ENCODE data around the gene CLASRP. TPM values are rescaled to one million over a fixed set of nuclear protein-coding genes. Genes with fewer than 3 reads are reported as not detected.

CLASRP gene
- total RNA-seq, 4 donors from 2014 or later: 28.8 to 121 (median 91.5) TPM

DNA sequence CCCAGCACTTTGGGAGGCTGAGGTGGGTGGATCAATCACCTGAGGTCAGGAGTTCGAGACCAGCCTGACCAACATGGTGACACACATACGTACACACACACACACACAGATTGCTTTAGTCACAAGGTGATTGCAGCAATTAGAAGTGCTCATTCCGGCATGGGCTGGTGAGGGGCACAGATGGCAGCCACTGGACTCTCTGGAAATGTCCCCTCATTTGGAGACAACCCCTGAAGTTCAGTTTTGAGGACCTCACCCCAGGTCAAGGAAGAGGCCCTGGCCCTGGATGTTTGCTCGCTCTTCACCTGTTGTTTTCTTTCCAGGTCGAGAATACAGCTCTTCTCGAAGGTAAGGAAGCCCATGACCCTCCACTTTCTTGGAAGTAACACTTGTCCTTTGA, 31.4 kb downstream of the CLASRP start:
- no peak overlapping the region for H3K4me3 ChIP-seq
- H3K36me3 ChIP-seq: peaks cover 0 to 59% of the 10 kb centered on the region in 2 donors
- intact Hi-C loops (cut with DNase I; ENCODE audit: low total_unique reads) (no loop called here), in situ Hi-C loops (cut with MboI; ENCODE audit: low sequenced_read_pairs in 4 of 4) (no loop called here)
- H3K9me3 ChIP-seq: no peaks in the 10 kb centered on the region
- no peak for DNase-seq
- TF ChIP-seq, protein P1, sequence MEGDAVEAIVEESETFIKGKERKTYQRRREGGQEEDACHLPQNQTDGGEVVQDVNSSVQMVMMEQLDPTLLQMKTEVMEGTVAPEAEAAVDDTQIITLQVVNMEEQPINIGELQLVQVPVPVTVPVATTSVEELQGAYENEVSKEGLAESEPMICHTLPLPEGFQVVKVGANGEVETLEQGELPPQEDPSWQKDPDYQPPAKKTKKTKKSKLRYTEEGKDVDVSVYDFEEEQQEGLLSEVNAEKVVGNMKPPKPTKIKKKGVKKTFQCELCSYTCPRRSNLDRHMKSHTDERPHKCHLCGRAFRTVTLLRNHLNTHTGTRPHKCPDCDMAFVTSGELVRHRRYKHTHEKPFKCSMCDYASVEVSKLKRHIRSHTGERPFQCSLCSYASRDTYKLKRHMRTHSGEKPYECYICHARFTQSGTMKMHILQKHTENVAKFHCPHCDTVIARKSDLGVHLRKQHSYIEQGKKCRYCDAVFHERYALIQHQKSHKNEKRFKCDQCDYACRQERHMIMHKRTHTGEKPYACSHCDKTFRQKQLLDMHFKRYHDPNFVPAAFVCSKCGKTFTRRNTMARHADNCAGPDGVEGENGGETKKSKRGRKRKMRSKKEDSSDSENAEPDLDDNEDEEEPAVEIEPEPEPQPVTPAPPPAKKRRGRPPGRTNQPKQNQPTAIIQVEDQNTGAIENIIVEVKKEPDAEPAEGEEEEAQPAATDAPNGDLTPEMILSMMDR (IDR thresholded peaks at IDR 0.05 in 4 of 5, conservative IDR thresholded peaks at IDR 0.05 in 1 of 5): no peak
- TF ChIP-seq POLR2A (IDR thresholded peaks at IDR 0.05): no peak
- no peak for ATAC-seq
- H3K27ac ChIP-seq: no peak overlapping the region
- H3K4me1 ChIP-seq: peaks cover 0 to 4% of the 10 kb centered on the region in 2 donors
- no peaks in the 10 kb centered on the region for H3K27me3 ChIP-seq

DNA sequence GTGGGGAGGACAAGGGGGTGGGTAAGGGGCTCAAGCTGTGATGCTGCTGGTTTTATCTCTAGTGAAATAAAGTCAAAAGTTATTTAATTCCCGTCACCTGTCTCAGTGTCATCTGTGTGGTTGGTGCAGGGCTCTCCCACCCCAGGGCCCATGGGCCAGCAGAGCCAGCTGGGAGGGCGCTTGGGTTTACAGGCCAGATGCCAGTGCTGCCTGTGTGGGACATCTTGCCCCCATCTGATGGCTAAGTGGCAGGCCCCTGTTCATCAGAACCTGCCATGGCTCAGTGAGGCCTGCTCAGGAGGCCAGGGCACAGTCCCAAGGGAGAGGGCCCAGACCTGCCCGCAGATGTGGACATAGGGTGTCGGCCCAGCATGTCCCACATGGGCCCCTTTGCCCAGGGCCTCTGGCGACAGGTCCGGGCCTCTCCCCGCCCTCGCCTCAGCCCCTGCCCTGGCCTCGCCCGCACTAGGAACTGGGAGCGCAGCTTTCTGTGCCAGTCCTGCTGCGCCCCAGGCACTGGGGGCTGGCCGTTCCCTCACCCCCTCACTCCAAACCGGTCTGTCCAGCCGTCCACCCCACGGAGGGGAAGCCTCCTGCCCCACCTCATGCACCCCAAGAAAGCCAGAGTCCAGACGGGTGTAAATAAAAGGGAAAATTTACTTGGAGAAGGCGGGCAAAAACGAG, 32.2 kb downstream of the CLASRP start:
- no peak for ATAC-seq
- H3K4me3 ChIP-seq: no peak overlapping the region
- DNase-seq: no peak
- H3K27me3 ChIP-seq: no peaks in the 10 kb centered on the region
- no peak overlapping the region for H3K27ac ChIP-seq
- intact Hi-C loops (cut with DNase I; ENCODE audit: low total_unique reads) (no loop called here), in situ Hi-C loops (cut with MboI; ENCODE audit: low sequenced_read_pairs in 4 of 4) (no loop called here)
- peaks cover 0 to 52% of the 10 kb centered on the region in 2 donors for H3K36me3 ChIP-seq
- no peaks in the 10 kb centered on the region for H3K9me3 ChIP-seq
- H3K4me1 ChIP-seq: peaks cover 2 to 7% of the 10 kb centered on the region in 2 donors
- TF ChIP-seq POLR2A (IDR thresholded peaks at IDR 0.05): no peak
- TF ChIP-seq, protein P1 (IDR thresholded peaks at IDR 0.05 in 4 of 5, conservative IDR thresholded peaks at IDR 0.05 in 1 of 5): no peak

DNA sequence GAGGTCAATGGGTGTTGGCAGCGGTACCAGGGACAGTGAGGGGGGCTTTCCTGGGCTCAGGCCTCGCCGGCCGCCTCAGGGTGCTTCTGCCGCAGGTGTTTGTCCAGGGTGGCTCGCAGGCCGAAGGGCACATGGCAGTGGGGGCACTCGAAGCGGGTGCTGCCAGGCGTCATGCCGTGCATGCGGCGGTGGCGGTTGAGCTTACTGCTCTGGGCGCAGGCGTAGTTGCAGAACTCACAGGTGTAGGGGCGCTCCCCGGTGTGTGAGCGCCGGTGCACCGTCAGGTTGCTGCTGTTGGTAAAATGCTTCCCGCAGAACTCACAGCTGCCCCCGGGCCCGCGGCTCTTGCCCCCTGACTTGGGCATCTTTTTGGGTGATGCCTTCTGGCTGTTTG, 32.7 kb downstream of the CLASRP start:
- in situ Hi-C loops (cut with MboI; ENCODE audit: low sequenced_read_pairs in 4 of 4): no loop called here

DNA sequence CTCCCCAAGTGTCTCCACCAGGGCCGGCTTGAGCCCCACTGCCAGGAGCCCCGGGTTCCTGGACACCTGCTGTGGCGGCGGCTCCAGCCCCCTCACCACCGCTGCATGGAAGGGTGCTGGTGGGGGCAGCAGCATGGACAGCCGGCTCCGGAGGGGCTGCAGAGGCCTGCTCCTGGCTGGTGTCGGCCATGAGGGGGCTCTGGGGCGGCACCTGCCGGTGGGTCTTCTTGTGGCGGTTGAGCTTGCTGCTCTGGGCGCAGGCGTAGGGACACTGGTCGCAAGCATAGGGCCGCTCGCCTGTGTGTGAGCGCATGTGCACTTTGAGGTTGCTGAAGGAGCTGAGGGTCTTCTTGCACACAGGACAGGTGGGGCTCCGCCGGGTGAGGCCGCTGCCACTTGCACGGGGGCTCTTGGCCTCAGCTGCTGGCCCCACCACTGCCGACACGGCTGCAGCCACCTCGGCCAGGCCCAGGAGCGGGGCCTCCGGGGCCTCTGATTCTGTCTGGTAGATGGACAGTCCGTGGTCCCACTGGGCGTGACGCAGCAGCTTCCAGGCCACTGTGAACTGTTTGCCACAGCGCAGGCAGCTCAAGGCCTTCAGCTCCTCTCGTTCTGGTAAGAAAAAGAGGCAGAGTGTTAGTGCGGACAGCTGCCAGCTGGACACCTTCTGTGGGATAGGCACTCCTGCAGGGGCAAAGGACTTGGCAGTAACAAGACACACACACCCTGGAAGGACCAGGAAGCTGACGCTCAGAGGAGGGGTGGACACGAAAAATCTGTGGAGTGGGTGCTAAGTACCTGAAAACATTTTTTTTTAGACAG, 33.3 kb downstream of the CLASRP start:
- no peak overlapping the region for H3K4me3 ChIP-seq
- no peak overlapping the region for H3K27ac ChIP-seq
- in situ Hi-C loops (cut with MboI; ENCODE audit: low sequenced_read_pairs in 4 of 4): no loop called here
- peaks cover 7 to 8% of the 10 kb centered on the region in 2 donors for H3K4me1 ChIP-seq
- intact Hi-C loops (cut with DNase I; ENCODE audit: low total_unique reads): no loop called here
- TF ChIP-seq, protein P1 (IDR thresholded peaks at IDR 0.05 in 4 of 5, conservative IDR thresholded peaks at IDR 0.05 in 1 of 5): no peak
- no peak for TF ChIP-seq POLR2A (IDR thresholded peaks at IDR 0.05)
- peaks cover 0 to 41% of the 10 kb centered on the region in 2 donors for H3K36me3 ChIP-seq
- H3K9me3 ChIP-seq: no peaks in the 10 kb centered on the region
- DNase-seq (no peak), ATAC-seq (no peak)
- no peaks in the 10 kb centered on the region for H3K27me3 ChIP-seq

More for the DNA sequence above, 32.7 kb downstream of the CLASRP start:
- Histone ChIP-seq H3K4me1 (peaks cover 4 to 8% of the 10 kb centered on the region in 2 donors), H3K9me3 (no peaks in the 10 kb centered on the region), H3K36me3 (peaks cover 0 to 46% of the 10 kb centered on the region in 2 donors), H3K27ac (no peak overlapping the region), H3K4me3 (no peak overlapping the region), H3K27me3 (no peaks in the 10 kb centered on the region)
- DNase-seq (no peak), ATAC-seq (no peak)
- intact Hi-C loops (cut with DNase I; ENCODE audit: low total_unique reads): no loop called here
- TF ChIP-seq, protein P1 (IDR thresholded peaks at IDR 0.05 in 4 of 5, conservative IDR thresholded peaks at IDR 0.05 in 1 of 5): no peak
- no peak for TF ChIP-seq POLR2A (IDR thresholded peaks at IDR 0.05)

Data from gastrocnemius medialis (tissue), 4 donors.